Posterior vena cava (tissue), 2 donors: ENCODE data around the gene KRTAP10-12. TPM values are rescaled to one million over a fixed set of nuclear protein-coding genes. Genes with fewer than 3 reads are reported as not detected.
"Not testable (repeated sequence)": the region's sequence is repeated elsewhere in the genome, so short reads cannot be mapped to it uniquely, and the experiment has no call there.

Experiments
- DNase-seq: peaks from one replicate; pipeline ENCODE4 v3.0.0-alpha.2; 2020; ENCODE audit warnings: low spot score
- intact Hi-C, 2 donors: fragments of 100-400 bp; cut with DNase I; formaldehyde crosslinking; loops; one replicate each; pipeline versions ENCODE4 v1.14.1 to v1.14.2; 2022 to 2023
- total RNA-seq, 2 donors: library from RNA; stranded (reverse); fragmentation: NEBNext Ultra II Directional; extraction: Animal tissue kit (Norgen Biotek cat#: 25700); gene quantifications; one replicate each; pipeline ENCODE4 v1.2.1, GENCODE V29; 2021
- donor health status: DM: yes; HTN: yes; CAD: no.
- donor health status: DM: yes; HTN: yes; CAD: no.

Gene KRTAP10-12
- total RNA-seq, 2 donors from 2014 or later, result not detected

DNA sequence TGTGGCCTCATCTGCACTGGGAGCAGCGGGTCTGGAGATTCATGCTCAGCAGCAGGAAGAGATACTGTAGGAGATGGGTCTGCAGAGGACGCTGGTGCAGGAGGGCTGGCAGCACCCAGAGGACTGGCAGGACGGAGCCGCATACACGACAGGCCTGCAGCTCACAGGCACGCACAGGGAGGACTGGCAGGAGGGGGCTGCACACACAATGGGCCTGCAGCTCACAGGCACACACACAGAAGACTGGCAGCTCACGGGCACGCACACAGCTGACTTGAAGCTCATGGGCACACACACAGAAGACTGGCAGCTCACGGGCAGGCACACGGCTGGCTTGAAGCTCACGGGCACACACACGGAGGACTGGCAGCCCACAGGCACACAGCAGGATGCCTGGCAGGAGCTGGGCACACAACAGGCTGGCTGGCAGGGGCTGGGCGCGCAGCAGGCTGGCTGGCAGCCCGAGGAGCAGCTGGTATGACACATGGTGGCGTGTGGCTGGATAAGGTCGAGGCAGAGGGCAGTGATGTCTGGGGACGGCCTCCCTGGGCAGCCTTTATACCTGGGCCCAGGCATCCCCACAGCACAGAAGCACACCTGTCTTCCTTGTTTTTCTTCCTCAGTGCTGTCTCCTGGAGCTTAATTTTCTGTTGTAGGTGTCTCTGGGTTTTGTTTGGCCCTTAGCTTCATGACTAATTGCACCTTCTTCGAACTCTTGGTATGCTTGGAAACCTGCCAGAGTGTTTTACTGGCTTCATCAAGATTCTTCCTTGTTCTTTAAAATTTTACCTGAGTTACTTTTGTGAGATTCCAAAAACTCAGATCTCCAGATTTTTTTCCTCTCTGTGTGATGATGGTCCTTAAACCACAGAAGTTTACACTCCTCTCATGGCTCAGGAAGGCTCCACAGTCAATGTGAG, 30.3 kb upstream of the KRTAP10-12 start, which contains the start of gene KRTAP12-2:
Gene KRTAP12-2 (minus strand): TSS at position 527 of the 920 bp plus-strand sequence. CDS start 41 bp downstream, at position 486.
- intact Hi-C loops, result no loop called here
- DNase-seq, result no peak

DNA sequence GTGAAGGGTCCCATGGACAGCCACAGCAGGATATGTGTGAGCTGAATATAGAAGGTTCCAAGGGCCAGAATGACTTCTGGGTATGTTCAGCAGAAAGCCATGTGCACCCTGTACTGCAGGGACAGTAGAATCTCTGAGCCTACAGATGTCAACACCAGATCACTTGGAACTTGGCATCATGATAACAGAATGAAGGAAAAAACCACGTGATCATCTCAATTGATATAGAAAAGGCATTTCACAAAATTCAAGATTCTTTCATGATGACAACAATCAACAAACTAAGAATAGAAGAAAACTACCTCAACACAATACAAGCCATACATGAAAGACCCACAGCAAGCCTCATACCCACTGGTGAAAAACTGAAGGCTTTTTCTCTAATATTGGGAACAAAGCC, 29.4 kb upstream of the KRTAP10-12 start:
- intact Hi-C loops, result no loop called here

DNA sequence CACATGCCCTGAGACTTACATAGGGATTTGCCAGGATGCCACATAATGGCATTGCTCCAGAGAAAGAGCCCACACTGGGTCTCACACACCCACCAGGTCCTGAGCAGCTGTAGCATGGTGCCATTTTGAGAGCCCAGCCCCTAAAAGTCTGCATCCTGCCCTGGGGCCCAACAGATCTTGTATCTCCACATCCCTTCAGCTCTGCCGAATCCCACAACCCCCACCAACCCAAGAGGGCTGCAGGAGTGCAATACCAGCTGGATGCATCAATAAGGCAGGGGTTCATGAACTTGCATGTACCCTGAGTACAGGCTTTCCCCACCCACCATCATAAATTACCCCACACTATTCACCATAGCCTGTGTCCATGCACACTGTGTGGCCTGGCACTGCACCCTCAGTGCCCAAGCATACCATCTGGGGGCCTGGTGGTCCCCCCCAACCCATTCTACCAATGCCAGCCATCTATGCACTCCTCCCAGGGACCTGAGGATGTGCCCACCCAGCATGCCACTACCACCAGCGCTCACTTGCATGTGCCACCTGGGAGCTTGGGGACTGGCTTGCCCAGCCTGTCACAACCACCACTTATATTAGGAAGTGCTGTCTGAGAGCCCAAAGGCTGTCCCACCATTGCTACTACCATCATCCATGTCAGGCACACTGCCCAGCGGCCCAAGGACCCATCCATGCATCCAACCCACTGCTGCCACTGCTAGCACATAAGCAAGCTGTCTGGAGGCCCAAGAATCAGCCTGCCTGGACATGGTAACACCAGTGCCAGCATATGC, 26.1 kb upstream of the KRTAP10-12 start:
- intact Hi-C loops, result no loop called here
- DNase-seq, result no peak

More for the DNA sequence above, 29.4 kb upstream of the KRTAP10-12 start:
- no peak for DNase-seq

DNA sequence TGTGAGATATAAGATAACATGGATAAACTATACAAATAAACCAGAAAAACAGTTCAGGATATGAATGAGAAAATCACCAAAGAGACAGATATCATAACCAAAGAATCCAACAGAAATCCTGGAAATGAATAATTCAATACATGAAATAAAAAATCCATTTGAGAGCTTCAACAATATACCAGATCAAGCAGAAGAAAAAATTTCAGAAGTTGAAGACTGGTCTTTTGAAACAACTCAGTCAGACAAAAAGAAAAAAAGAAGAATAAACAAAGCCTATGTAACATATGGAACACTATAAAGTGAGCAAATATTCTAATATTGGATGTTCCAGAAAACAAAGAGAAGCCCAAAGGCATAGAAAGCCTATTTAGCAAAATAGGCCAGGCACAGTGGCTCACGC, 25.1 kb upstream of the KRTAP10-12 start:
- intact Hi-C loops, result no loop called here
- DNase-seq, result no peak

DNA sequence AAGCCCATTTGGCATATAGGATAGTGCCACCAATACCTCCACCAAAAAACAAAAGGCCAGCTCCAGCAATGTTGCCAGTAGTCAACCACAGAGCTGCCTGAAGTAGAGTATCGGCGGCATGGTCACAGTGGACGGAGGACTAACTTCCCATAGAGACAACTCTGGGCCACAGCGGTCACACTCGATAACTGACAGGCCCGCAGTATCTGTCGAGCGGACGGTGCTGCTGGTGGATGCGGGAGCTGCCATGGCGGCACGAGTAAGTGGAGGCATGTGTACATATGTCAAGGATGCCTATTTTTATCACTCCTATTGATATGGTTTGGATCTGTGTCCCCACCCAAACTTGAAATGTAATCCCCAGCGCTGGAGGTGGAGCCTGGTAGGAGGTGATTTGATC, 19.1 kb upstream of the KRTAP10-12 start:
- no peak for DNase-seq
- intact Hi-C loops, result no loop called here

DNA sequence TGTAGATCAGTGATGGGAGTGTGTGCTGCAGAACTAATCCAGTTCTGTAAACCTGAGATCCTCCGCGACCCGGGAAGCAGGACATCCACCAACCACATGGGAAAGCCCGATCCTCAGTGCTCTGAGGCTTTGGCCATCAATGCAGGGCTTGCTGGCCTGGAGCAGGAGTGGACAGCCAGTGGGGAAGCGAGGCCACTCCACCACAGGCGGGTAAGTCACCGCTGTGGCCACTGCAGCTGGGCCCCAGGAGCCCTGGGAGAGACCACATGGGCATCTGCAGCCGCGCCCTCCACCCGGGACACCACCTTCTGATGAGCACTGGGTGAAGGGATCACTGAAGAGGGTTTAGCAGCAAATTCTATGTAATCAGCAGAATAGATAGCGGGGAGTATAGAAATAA, 15.8 kb upstream of the KRTAP10-12 start:
- intact Hi-C loops, result no loop called here
- no peak for DNase-seq

DNA sequence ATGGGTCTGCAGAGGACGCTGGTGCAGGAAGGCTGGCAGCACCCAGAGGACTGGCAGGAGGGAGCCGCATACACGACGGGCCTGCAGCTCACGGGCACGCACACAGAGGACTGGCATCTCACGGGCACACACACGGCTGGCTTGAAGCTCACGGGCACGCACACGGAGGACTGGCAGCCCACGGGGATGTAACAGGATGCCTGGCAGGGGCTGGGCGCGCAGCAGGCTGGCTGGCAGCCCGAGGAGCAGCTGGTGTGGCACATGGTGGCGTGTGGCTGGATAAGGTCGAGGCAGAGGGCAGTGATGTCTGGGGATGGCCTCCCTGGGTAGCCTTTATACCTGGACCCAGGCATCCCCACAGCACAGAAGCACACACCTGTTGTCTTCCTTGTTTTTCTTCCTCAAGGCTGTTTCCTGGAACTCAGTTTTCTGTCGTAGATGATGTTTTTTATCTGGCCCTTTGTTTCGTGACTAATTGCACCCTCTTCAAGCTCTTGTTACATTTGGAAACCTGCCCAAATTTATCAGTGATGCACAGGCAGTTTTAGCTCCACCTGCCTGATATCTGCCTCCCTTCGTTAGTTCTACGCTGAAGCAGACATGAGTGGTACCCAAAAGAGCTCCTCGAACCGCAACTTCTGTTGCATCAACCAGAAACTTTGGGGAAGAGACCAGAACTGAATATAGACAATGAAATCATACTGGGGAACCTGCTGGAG, 15.0 kb upstream of the KRTAP10-12 start, which contains the start of gene KRTAP12-1:
Gene KRTAP12-1 (minus strand): TSS at position 303 of the 719 bp plus-strand sequence. CDS start 40 bp downstream, at position 263.
- no peak for DNase-seq
- intact Hi-C loops, result loop anchor here in 1 of 2 donors (1.0 kb wide), 1 partner anchor 27 kb away; no protein-coding TSS in a partner anchor

DNA sequence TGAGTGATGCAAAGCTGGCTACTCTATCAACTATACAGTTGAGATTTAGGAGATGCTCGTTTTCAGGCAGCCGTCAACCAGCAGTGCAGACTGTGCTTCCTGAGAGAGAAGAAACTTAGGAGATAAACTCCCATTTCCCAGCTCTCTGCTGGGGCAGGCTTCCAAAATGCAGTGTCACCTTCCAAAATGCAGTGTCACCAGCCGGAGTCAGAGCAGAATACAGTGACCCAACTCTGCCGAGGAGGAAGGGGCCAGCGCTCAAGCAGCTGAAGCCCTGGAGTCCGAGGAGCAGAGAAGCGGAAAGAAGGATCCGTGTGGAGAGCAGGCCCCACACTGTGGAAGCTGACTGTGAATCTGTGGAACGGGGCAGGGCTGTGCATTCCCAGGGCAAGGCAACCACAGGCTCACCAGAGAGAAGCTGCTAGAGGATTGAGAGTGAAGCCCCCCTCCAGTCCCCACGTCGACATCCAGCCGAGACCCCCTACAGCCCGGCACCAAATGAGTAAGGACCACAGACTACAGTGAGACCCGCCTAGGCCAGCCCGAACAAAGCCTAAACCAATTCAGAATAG, 14.3 kb upstream of the KRTAP10-12 start:
- no peak for DNase-seq
- intact Hi-C loops, result loop anchor here in 1 of 2 donors (1.0 kb wide), 1 partner anchor 27 kb away; no protein-coding TSS in a partner anchor

DNA sequence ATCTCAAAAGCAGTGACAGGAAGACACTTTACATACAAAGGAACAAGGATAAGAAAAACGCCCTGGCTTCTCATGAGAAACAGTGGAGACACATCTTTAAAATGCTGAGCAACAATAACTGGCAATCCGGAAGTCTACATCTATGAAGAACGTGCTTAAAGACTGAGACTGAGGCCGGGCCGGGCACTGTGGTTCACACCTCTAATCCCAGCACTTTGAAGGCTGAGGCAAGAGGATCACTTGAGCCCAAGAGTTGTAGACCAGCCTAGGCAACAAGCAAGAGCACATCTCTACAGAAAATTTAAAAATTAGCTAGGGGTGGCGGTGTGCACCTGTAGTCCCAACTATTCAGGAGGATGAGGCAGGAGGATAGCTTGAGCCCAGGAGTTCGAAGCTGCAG, 12.9 kb upstream of the KRTAP10-12 start:
- DNase-seq, result no peak
- intact Hi-C loops, result no loop called here

DNA sequence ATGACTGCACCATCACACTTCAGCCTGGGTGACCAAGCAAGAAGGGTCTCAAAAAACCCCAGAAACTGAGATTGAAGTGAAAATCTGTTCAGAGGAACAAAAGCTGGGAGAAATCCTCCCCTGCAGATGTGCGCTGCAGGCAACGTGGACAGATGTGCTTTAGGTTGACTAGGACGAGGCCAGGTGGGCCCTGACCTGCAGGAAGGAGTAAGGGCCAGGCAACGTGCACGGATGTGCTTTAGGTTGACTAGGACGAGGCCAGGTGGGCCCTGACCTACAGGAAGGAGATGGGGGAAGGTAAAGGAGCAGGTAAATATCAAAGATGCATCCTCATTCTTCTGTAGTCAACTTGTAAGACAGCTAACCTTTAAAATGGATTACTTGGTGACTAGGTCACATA, 12.5 kb upstream of the KRTAP10-12 start:
- intact Hi-C loops, result no loop called here
- no peak for DNase-seq

DNA sequence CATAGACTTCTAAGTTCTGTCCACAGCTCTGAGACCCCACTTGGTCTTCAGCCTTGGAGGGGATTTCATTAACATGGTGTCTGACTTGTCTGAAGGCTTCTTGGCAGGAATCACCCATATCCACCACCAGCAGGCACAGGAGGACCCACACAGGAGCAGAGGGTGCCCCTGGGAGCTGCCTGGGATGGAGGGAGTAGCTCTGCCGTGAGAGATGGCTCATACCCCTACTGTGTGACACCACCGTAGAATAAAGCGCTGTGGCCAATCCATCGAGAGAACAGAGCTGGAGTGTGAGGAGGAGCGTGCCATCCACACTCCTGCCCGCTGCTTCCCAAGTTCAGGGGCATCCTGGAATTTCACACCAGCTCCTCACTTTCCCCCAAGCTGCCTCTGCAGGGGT, 11.9 kb upstream of the KRTAP10-12 start:
- peak; percentile 63 for DNase-seq
- intact Hi-C loops, result not testable (repeated sequence)

DNA sequence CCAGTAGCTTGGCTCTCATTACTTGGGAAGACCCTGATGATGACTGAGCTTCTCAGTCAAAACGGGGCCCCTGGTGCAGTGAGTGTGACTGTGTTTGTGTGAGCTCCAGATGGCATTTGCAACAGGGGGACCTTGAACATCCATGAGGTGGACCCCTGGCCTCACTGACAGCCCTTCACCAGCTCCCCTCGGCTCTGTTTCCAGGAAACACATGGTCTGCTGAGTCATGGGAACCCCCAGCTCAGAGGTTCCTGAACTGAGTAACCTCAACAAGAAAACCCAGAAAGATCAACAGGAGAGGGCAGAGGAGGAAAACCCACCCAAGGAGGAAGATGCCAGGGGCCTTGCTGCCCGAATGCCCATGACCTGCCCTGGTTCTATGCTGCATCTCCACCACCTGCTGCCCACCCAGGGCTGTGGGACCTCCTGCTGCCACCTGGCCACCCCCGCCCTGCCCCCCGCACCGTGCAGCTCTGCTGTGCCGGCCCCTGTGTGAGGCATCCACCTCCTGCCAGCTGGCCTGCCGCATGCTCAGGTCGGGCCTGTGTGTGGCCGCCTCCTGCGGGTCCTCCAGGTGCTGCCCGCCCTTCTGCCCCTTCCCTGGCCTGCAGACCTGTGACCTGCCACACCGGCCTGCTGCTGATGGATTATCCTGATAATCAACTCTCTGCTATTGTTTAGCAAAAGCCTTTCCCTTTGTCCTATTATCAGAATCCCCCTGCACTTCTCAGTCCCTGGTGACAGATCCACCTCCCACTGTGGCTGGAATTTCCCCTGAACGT, 10.8 kb upstream of the KRTAP10-12 start:
- DNase-seq, result peak; percentile 66

DNA sequence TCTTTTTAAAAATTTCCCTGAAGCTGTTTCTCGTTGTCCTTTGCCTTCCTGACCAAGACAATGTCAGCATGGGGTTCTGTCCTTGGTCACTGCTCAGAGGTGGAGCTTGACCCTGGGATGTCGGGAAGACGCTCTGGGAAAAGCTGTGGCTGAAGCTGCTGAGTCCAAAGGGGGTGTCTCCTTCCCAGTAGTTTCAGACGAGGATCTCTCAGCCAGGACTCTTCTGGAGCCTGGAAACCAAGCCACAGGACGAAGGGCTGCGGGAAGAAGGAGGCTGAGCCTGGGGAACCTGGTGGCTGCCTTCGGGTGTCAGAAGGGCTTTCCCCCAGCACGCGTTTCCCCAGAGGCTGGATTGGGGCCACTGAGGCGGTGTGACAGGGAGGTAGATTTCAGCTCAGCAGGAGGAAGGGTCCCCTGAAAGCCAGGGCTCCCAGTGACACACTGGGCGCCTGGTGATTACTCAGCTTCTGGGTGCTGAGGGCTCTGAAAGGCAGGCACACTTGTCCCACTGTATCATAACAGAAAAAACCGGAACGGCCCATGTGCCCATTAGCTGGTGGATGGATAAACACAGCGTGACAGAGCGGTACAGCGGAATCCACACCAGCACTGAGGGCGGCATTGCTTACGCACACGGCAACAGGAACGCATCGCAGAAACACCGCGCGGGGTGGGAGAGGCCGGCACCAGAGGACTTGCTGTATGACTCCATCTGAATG, 10.0 kb upstream of the KRTAP10-12 start:
- peak; percentile 52 for DNase-seq
- intact Hi-C loops, result no loop called here

More for the DNA sequence above, 10.8 kb upstream of the KRTAP10-12 start:
- intact Hi-C loops, result no loop called here

DNA sequence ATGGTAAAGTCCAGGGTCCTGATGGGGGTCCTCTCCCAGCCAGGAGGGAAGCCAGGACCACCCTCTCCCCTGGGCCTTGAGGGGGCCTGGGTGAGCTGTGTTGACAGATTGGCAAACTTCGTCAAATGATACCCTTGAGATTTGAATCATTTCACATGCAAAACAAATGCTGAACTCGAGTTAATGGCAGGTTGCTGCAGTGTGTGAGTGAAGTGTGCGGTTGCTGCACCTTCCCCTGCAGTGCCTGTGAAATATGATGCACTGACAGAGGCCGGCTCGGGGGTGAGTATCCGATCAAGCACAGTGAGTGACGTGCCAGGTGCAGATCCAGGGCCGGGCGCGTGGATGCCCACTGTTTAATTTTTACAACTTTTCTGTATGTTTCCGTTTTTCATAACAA, 9.3 kb upstream of the KRTAP10-12 start:
- DNase-seq, result peak; percentile 53
- intact Hi-C loops, result no loop called here

DNA sequence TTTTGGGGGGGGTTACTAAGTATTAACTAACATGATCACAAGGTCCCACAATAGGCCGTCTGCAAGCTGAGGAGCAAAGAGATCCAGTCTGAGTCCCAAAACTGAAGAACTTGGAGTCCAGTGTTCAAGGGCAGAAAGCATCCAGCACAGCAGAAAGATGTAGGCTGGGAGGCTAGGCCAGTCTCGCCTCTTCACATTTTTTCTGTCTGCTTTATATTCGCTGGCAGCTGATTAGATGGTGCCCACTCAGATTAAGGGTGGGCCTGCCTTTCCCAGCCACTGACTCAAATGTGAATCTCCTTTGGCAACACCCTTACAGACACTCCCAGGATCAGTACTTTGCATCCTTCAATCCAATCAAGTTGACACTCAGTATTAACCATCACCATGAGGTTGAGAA, 7.2 kb upstream of the KRTAP10-12 start:
- DNase-seq, intact Hi-C loops: not testable (repeated sequence)

DNA sequence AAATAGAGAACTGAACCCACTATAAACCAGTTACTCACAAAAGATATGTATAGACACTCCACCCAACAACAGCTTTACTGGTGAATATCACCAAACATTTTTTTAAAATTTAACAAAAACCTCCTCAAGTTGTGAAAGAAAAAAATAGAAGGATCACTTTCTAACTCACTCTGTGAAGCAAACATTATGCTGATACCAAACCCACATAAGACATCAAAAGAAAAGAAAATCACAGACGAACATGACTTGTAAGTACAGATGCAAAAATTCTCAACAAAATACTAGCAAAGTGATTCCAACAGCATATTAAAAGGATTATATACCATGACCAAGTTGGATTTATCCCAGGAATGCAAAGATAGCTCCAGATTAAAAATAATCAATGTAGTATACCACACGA, 5.3 kb upstream of the KRTAP10-12 start:
- intact Hi-C loops, result no loop called here
- DNase-seq, result no peak

DNA sequence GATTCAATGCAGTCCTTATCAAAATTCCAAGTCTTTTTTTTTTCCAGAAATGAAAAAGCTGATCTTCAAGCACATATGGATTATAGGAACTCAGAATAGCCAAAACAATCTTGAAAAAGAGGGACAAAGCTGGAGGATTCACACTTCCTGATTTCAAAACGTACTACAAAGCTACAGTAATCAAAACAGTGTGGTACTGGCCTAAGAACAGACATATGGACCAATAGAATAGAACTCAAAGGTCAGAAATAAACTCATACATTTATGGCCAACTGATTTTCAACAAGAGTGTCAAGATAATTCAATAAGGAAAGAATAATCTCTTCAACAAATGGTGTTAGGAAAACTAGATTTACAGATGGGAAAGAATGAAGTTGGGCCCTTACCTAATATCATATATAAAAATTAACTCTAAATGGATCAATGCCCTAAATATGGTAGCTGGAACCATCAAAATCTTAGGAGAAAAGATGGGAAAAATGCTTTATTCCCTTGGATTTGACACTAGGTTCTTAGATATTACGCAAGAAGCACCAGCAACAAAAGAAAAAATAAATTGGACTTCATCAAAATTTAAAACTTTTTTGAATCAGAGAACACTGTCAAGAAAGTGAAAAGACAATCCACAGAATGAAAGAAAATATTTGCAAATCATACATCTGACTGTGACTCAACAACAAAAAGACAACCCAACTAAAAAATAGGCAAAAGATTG, 4.0 kb upstream of the KRTAP10-12 start:
- no peak for DNase-seq
- intact Hi-C loops, result no loop called here
